AG10803 (cell line): ENCODE measurements around the gene FAM184A.

Experiments
- DNase-seq: peaks from one replicate; pipeline ENCODE4 v3.0.0; 2010; ENCODE audit warnings: low read depth
- H3K4me3 ChIP-seq: 2 replicates; pipeline ENCODE4 v1.5.1; 2011; ENCODE audit warnings: mild to moderate bottlenecking, low read length, control low read depth
- TF ChIP-seq, protein P1 (sequence below): conservative IDR thresholded peaks from 2 replicates; pipeline ENCODE4 v1.5.1; 2011; ENCODE audit warnings: mild to moderate bottlenecking, low read length, control low read depth, inconsistent platforms

Gene FAM184A

GRCh38 chr6:118939683-118940082, 138.8 kb downstream of the FAM184A start:
- no peak overlapping the region for H3K4me3 ChIP-seq
- no peak for DNase-seq
- TF ChIP-seq, protein P1, sequence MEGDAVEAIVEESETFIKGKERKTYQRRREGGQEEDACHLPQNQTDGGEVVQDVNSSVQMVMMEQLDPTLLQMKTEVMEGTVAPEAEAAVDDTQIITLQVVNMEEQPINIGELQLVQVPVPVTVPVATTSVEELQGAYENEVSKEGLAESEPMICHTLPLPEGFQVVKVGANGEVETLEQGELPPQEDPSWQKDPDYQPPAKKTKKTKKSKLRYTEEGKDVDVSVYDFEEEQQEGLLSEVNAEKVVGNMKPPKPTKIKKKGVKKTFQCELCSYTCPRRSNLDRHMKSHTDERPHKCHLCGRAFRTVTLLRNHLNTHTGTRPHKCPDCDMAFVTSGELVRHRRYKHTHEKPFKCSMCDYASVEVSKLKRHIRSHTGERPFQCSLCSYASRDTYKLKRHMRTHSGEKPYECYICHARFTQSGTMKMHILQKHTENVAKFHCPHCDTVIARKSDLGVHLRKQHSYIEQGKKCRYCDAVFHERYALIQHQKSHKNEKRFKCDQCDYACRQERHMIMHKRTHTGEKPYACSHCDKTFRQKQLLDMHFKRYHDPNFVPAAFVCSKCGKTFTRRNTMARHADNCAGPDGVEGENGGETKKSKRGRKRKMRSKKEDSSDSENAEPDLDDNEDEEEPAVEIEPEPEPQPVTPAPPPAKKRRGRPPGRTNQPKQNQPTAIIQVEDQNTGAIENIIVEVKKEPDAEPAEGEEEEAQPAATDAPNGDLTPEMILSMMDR = no peak

DNA sequence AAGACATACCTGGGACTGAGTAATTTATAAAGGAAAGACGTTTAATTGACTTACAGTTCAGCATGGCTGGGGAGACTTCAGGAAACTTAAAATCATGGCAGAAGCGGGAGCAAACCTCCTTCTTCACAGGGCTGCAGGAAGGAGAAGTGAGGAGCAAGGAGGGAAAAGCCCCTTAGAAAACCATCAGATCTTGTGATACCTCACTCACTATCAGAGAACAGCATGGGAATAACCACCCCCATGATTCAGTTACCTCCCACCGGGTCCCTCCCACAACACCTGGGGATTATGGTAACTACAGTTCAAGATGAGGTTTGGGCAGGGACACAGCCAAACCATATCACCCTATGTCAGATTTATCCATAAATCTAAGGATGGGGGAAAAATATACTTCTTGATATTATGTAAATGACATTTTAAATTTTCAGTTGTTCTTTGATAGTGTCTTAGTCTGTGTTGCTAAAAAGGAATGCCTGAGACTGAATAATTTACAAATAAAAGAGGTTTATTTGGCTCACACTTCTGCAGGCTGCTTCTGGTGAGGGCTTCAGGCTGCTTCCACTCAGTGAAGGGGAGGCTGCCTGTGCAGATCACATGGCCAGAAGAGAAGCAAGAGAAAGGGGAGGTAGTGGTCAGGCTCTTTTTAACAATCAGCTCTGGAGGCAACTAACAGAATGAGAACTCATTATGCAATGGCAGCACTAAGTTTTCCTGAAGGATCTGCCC, 142.3 kb downstream of the FAM184A start:
- H3K4me3 ChIP-seq = no peak overlapping the region
- DNase-seq = no peak
- TF ChIP-seq, protein P1 = no peak

GRCh38 chr6:118935331-118935668, 143.2 kb downstream of the FAM184A start:
- TF ChIP-seq, protein P1 = no peak
- no peak for DNase-seq
- H3K4me3 ChIP-seq = peak overlapping the region; percentile 72

- peak within 1 kb of the TSS; percentile 88 for H3K4me3 ChIP-seq
- TF ChIP-seq, protein P1 = no peak
- peak; percentile 83 for DNase-seq
Measured at GRCh38 chr6:118934461-118935330, 143.8 kb downstream of the FAM184A start, which contains the start of gene MCM9. Gene MCM9, minus strand, starts transcription at chr6:118935159. Its CDS starts 3,436 bp downstream, at chr6:118931723.

DNA sequence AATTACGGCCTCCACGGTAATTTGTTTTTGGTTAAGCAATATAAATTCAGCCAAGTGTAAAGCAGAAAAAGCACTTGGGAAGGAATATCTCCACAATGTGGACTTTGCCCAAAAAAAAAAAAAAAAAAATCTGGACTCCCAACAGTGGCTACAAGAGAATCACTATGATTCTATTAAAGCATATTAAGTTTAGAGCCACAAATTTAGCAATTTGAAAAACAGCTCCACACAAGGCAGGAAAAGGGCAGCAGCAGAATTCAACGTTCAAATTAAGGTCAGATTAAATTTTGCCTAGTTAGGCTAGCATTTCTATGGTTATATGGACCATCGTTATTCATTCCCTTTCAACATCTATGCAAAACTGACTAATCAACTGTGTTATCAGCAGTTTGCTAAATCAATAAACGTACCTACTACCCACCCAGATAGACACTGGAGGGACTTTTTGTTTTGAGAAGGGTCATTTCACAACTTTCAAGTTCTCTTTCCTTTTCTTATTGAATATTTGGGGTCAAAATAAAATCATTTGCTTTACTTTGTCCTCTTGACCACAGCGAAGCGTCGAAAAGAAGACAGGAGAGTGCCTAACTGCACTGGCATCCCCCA, 144.5 kb downstream of the FAM184A start:
- TF ChIP-seq, protein P1 = no peak
- no peak for DNase-seq

DNA sequence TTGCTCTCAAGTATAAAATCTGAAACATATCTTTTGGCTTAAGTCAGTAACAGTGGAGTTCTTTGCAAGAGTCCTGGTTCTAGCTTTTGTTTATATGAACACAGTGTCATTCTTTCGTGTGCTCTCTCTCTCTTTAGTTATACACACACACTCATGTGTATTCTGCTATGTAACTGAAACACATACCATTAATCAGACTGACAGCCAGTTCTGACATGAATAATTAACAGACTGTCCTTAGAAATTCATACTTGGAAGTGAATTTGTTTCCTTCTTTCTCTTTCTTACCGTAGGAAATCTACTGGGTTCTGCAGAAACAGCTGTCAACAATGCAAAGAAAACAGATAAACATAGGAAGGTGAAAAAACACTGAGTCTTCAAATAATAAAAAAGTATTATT, 146.0 kb downstream of the FAM184A start:
- no peak overlapping the region for H3K4me3 ChIP-seq
- TF ChIP-seq, protein P1 = no peak
- DNase-seq = no peak

More for the DNA sequence above, 144.5 kb downstream of the FAM184A start:
- peak overlapping the region; percentile 88 for H3K4me3 ChIP-seq
